Mucosa of rectum (tissue), 2 donors: Measurements from ENCODE around the gene ITPR2.

ENCODE experiments used
- H3K27ac ChIP-seq, 2 donors: one replicate each; pipeline ENCODE4 v1.7.0; 2013; ENCODE audit warnings: inconsistent platforms in 2 of 2, low read depth in 2 of 2, low read length in 2 of 2
- H3K27me3 ChIP-seq, 2 donors: one replicate each; pipeline ENCODE4 v1.7.0; 2013; ENCODE audit warnings: low read length in 2 of 2; ENCODE audit not compliant: control insufficient read depth in 2 of 2, insufficient read depth in 2 of 2
- H3K36me3 ChIP-seq, 2 donors: one replicate each; pipeline ENCODE4 v1.7.0; 2013; ENCODE audit warnings: low read length in 2 of 2; ENCODE audit not compliant: control insufficient read depth in 2 of 2, insufficient read depth in 2 of 2
- H3K4me1 ChIP-seq, 2 donors: one replicate each; pipeline ENCODE4 v1.7.0; 2013; ENCODE audit warnings: low read length in 2 of 2, mild to moderate bottlenecking in 1 of 2; ENCODE audit not compliant: control insufficient read depth in 2 of 2, insufficient read depth in 2 of 2
- H3K4me3 ChIP-seq, 2 donors: one replicate each; pipeline ENCODE4 v1.7.0; 2013; ENCODE audit warnings: low read length in 2 of 2
- H3K9ac ChIP-seq, 2 donors: one replicate each; pipeline ENCODE4 v1.7.0; 2013; ENCODE audit warnings: low read length in 2 of 2, low read depth in 1 of 2, mild to moderate bottlenecking in 1 of 2
- H3K9me3 ChIP-seq, 2 donors: one replicate each; pipeline ENCODE4 v1.7.0; 2013; ENCODE audit warnings: low read length in 2 of 2; ENCODE audit not compliant: control insufficient read depth in 2 of 2
- donor health status: healthy.
- donor health status: Normal muscosa, but diverticular disease.

The ITPR2 gene

GRCh38 chr12:26711072-26711471 is 121.9 kb downstream of the ITPR2 start:
- Histone ChIP-seq H3K9ac (no peak overlapping the region), H3K9me3 (no peaks in the 10 kb centered on the region), H3K27me3 (no peaks in the 10 kb centered on the region), H3K4me3 (no peak overlapping the region), H3K36me3 (peaks cover 2 to 3% of the 10 kb centered on the region in 2 donors), H3K4me1 (no peaks in the 10 kb centered on the region), H3K27ac (no peak overlapping the region)

GRCh38 chr12:26705851-26706250 is 127.1 kb downstream of the ITPR2 start:
- no peak overlapping the region for H3K4me3 ChIP-seq
- peaks cover 0 to 13% of the 10 kb centered on the region in 2 donors for H3K4me1 ChIP-seq
- no peaks in the 10 kb centered on the region for H3K36me3 ChIP-seq
- H3K27ac ChIP-seq = no peak overlapping the region
- no peaks in the 10 kb centered on the region for H3K27me3 ChIP-seq
- no peak overlapping the region for H3K9ac ChIP-seq
- H3K9me3 ChIP-seq = no peaks in the 10 kb centered on the region

- H3K27ac ChIP-seq = no peak overlapping the region
- no peaks in the 10 kb centered on the region for H3K27me3 ChIP-seq
- H3K36me3 ChIP-seq = no peaks in the 10 kb centered on the region
- no peak overlapping the region for H3K4me3 ChIP-seq
- H3K9ac ChIP-seq = no peak overlapping the region
- no peaks in the 10 kb centered on the region for H3K9me3 ChIP-seq
- H3K4me1 ChIP-seq = peaks cover 0 to 13% of the 10 kb centered on the region in 2 donors
Measured at GRCh38 chr12:26704684-26705460, 128.1 kb downstream of the ITPR2 start.

GRCh38 chr12:26704214-26704613 is 128.8 kb downstream of the ITPR2 start:
- no peak overlapping the region for H3K9ac ChIP-seq
- no peaks in the 10 kb centered on the region for H3K27me3 ChIP-seq
- peaks cover 0 to 13% of the 10 kb centered on the region in 2 donors for H3K4me1 ChIP-seq
- no peak overlapping the region for H3K4me3 ChIP-seq
- H3K27ac ChIP-seq = no peak overlapping the region
- H3K36me3 ChIP-seq = no peaks in the 10 kb centered on the region
- H3K9me3 ChIP-seq = no peaks in the 10 kb centered on the region

- H3K27ac ChIP-seq = no peak overlapping the region
- peaks cover 3 to 4% of the 10 kb centered on the region in 2 donors for H3K36me3 ChIP-seq
- peaks cover 0 to 13% of the 10 kb centered on the region in 2 donors for H3K4me1 ChIP-seq
- H3K4me3 ChIP-seq = no peak overlapping the region
- H3K9ac ChIP-seq = no peak overlapping the region
- H3K9me3 ChIP-seq = no peaks in the 10 kb centered on the region
- H3K27me3 ChIP-seq = no peaks in the 10 kb centered on the region
Measured at GRCh38 chr12:26702741-26703140, 130.3 kb downstream of the ITPR2 start.

- no peak overlapping the region for H3K9ac ChIP-seq
- no peak overlapping the region for H3K27ac ChIP-seq
- no peaks in the 10 kb centered on the region for H3K27me3 ChIP-seq
- H3K4me3 ChIP-seq = no peak overlapping the region
- peaks cover 3 to 9% of the 10 kb centered on the region in 2 donors for H3K36me3 ChIP-seq
- peaks cover 0 to 13% of the 10 kb centered on the region in 2 donors for H3K4me1 ChIP-seq
- H3K9me3 ChIP-seq = no peaks in the 10 kb centered on the region
Measured at GRCh38 chr12:26701604-26702215, 131.3 kb downstream of the ITPR2 start.

GRCh38 chr12:26700430-26700829 is 132.6 kb downstream of the ITPR2 start:
- peaks cover 5 to 16% of the 10 kb centered on the region in 2 donors for H3K36me3 ChIP-seq
- H3K27ac ChIP-seq = no peak overlapping the region
- no peak overlapping the region for H3K9ac ChIP-seq
- no peaks in the 10 kb centered on the region for H3K27me3 ChIP-seq
- no peak overlapping the region for H3K4me3 ChIP-seq
- no peaks in the 10 kb centered on the region for H3K9me3 ChIP-seq
- peaks cover 0 to 11% of the 10 kb centered on the region in 2 donors for H3K4me1 ChIP-seq

- Histone ChIP-seq H3K4me1 (peaks cover 0 to 2% of the 10 kb centered on the region in 2 donors), H3K9me3 (no peaks in the 10 kb centered on the region), H3K9ac (no peak overlapping the region), H3K27ac (no peak overlapping the region), H3K4me3 (no peak overlapping the region), H3K27me3 (no peaks in the 10 kb centered on the region), H3K36me3 (peaks cover 5 to 19% of the 10 kb centered on the region in 2 donors)
Measured at GRCh38 chr12:26699237-26699636, 133.8 kb downstream of the ITPR2 start.

- no peak overlapping the region for H3K27ac ChIP-seq
- H3K4me3 ChIP-seq = no peak overlapping the region
- no peaks in the 10 kb centered on the region for H3K9me3 ChIP-seq
- no peaks in the 10 kb centered on the region for H3K27me3 ChIP-seq
- no peaks in the 10 kb centered on the region for H3K4me1 ChIP-seq
- H3K36me3 ChIP-seq = peaks cover 5 to 22% of the 10 kb centered on the region in 2 donors
- no peak overlapping the region for H3K9ac ChIP-seq
Measured at GRCh38 chr12:26698186-26698585, 134.8 kb downstream of the ITPR2 start.

GRCh38 chr12:26697217-26697616 is 135.8 kb downstream of the ITPR2 start:
- Histone ChIP-seq H3K9me3 (no peaks in the 10 kb centered on the region), H3K27me3 (no peaks in the 10 kb centered on the region), H3K4me3 (no peak overlapping the region), H3K4me1 (no peaks in the 10 kb centered on the region), H3K9ac (no peak overlapping the region), H3K27ac (no peak overlapping the region), H3K36me3 (peaks cover 5 to 22% of the 10 kb centered on the region in 2 donors)
